Measurements from ENCODE around the gene IFNGR1.
"Not testable (repeated sequence)": the region's sequence is repeated elsewhere in the genome, so short reads cannot be mapped to it uniquely, and the experiment has no call there.

IFNGR1 gene

GRCh38 chr6:137216875-137217553 is 2.2 kb downstream of the IFNGR1 start:
- DNase-seq (ENCODE audit: insufficient read length, low spot score) (no peak), FAIRE-seq (peak; percentile 79)
- TF ChIP-seq POLR2AphosphoS5 (IDR thresholded peaks at IDR 0.05; ENCODE audit: low read depth, low read length) (no peak), PAX5 (IDR thresholded peaks at IDR 0.05; ENCODE audit: insufficient read depth, low read length, severe bottlenecking) (no peak), SPI1 (IDR thresholded peaks at IDR 0.05; ENCODE audit: low read depth, low read length) (no peak), POU2F2 (IDR thresholded peaks at IDR 0.05; ENCODE audit: low read depth, low read length) (no peak), POLR2A (IDR thresholded peaks at IDR 0.05; ENCODE audit: low read depth, low read length) (0 out of 2 replicates have a peak, but pooled peaks have one; percentile 12), TAF1 (IDR thresholded peaks at IDR 0.05; ENCODE audit: low read depth, low read length) (no peak; the same call in 1 of the 2 replicates)

DNA sequence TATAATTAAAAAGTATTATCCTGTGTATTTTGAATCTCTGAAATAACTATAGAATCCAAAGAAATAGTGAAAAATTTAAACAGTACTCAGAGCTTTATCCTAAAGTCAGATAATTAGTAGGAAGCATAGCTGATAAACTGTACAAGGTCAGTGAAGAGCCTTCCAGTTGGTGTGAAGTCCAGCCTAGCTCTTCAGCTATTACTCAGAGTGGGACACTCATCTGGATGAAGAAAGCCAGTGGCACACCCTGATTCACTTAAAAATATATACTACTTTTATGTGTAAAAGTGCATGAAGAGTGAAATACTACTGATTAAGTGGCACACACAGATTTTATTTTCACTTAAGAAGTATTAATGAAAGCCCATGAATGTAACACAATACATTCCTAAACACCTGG is 3.1 kb downstream of the IFNGR1 start:
- FAIRE-seq, result no peak
- no peak for TF ChIP-seq POLR2A (IDR thresholded peaks at IDR 0.05; ENCODE audit: low read depth, low read length)
- TF ChIP-seq PAX5 (IDR thresholded peaks at IDR 0.05; ENCODE audit: insufficient read depth, low read length, severe bottlenecking), result no peak
- no peak for DNase-seq (ENCODE audit: insufficient read length, low spot score)

- not testable (repeated sequence) for DNase-seq (ENCODE audit: insufficient read length, low spot score); FAIRE-seq
- 0 out of 2 replicates have a peak, but pooled peaks have one; percentile 16 for TF ChIP-seq POLR2A (IDR thresholded peaks at IDR 0.05; ENCODE audit: low read depth, low read length)
- TF ChIP-seq TAF1 (IDR thresholded peaks at IDR 0.05; ENCODE audit: low read depth, low read length), result 0 out of 2 replicates have a peak, but pooled peaks have one; percentile 12
- TF ChIP-seq POU2F2 (IDR thresholded peaks at IDR 0.05; ENCODE audit: low read depth, low read length), result 0 out of 2 replicates have a peak, but pooled peaks have one; percentile 25
Observed at GRCh38 chr6:137215630-137216029, 3.6 kb downstream of the IFNGR1 start.

DNA sequence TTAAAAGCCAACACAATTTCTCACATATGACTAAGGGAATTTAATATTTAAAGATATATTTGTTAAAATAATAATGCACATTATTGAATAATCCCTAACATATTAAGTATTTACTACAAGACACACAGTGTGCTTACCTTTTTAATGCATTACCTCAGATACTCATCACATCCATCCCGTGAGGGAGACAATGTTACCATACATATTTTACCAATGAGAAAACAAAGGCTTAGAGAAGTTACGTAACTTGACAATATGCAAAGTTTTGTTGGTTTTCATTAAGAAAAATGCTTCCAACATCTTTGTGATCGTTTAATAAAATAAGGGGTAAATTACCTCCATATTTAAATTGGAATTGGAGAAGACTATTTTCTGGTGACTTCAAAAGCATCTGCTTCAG is 4.3 kb downstream of the IFNGR1 start:
- no peak for FAIRE-seq

GRCh38 chr6:137213813-137214212 is 5.4 kb downstream of the IFNGR1 start:
- FAIRE-seq, result peak; percentile 51
- no peak for TF ChIP-seq TAF1 (IDR thresholded peaks at IDR 0.05; ENCODE audit: low read depth, low read length)
- no peak for TF ChIP-seq PAX5 (IDR thresholded peaks at IDR 0.05; ENCODE audit: insufficient read depth, low read length, severe bottlenecking)
- peak; percentile 57 for TF ChIP-seq POLR2AphosphoS5 (IDR thresholded peaks at IDR 0.05; ENCODE audit: low read depth, low read length)
- TF ChIP-seq POU2F2 (IDR thresholded peaks at IDR 0.05; ENCODE audit: low read depth, low read length), result 0 out of 2 replicates have a peak, but pooled peaks have one; percentile 29
- peak; percentile 53; the same call in 1 of the 2 replicates for TF ChIP-seq POLR2A (IDR thresholded peaks at IDR 0.05; ENCODE audit: low read depth, low read length)
- TF ChIP-seq SPI1 (IDR thresholded peaks at IDR 0.05; ENCODE audit: low read depth, low read length), result 0 out of 2 replicates have a peak, but pooled peaks have one; percentile 9
- no peak for DNase-seq (ENCODE audit: insufficient read length, low spot score)

More for the DNA sequence above, 4.3 kb downstream of the IFNGR1 start:
- no peak for DNase-seq (ENCODE audit: insufficient read length, low spot score)
- TF ChIP-seq POU2F2 (IDR thresholded peaks at IDR 0.05; ENCODE audit: low read depth, low read length) (no peak), PAX5 (IDR thresholded peaks at IDR 0.05; ENCODE audit: insufficient read depth, low read length, severe bottlenecking) (no peak), SPI1 (IDR thresholded peaks at IDR 0.05; ENCODE audit: low read depth, low read length) (no peak), POLR2AphosphoS5 (IDR thresholded peaks at IDR 0.05; ENCODE audit: low read depth, low read length) (no peak), POLR2A (IDR thresholded peaks at IDR 0.05; ENCODE audit: low read depth, low read length) (no peak), TAF1 (IDR thresholded peaks at IDR 0.05; ENCODE audit: low read depth, low read length) (no peak)

DNA sequence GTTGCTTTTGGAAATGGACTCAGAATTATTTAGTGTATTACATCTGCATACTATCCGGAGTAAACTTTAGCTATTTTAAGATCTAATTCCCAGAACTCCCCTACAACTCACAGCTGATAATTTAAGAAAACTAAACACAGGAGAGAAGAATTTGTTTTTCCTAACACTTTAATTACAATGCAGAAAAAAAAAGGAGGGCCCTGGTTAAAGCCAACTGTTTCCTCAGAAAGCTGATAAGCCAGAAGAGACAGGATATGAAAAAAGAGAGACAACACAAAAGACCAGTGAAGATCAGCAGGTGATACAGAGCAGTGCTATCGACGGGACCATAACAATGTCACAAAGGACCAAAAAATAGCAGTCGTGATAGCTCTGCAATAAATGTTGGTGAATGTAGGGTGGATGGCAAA is 5.8 kb downstream of the IFNGR1 start:
- no peak for DNase-seq (ENCODE audit: insufficient read length, low spot score)
- peak; percentile 35 for FAIRE-seq
- TF ChIP-seq POLR2AphosphoS5 (IDR thresholded peaks at IDR 0.05; ENCODE audit: low read depth, low read length) (no peak), POLR2A (IDR thresholded peaks at IDR 0.05; ENCODE audit: low read depth, low read length) (0 out of 2 replicates have a peak, but pooled peaks have one; percentile 25), SPI1 (IDR thresholded peaks at IDR 0.05; ENCODE audit: low read depth, low read length) (no peak)

DNA sequence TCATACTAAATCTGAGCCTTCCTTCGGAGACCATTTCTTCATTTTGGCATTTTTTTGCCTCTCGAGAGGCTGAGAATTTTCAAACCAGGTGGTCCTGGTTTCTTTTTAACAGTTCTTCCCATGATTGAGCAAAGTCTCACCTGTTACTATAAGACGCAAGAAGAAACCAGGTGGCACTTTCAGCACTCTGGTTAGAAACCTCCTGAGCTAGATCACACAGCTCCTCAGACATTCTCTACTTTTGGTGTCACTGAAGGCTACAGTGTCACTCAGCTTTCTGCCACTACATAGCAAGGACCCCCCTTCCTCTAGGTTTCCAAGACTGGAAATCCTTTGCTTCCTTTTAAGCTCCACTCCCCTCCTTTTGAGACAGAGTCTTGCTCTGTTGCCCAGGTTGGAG is 7.3 kb downstream of the IFNGR1 start:
- DNase-seq (ENCODE audit: insufficient read length, low spot score) (no peak), FAIRE-seq (peak; percentile 16)
- TF ChIP-seq POLR2AphosphoS5 (IDR thresholded peaks at IDR 0.05; ENCODE audit: low read depth, low read length) (no peak), SPI1 (IDR thresholded peaks at IDR 0.05; ENCODE audit: low read depth, low read length) (no peak), PAX5 (IDR thresholded peaks at IDR 0.05; ENCODE audit: insufficient read depth, low read length, severe bottlenecking) (no peak), POU2F2 (IDR thresholded peaks at IDR 0.05; ENCODE audit: low read depth, low read length) (no peak), POLR2A (IDR thresholded peaks at IDR 0.05; ENCODE audit: low read depth, low read length) (no peak), TAF1 (IDR thresholded peaks at IDR 0.05; ENCODE audit: low read depth, low read length) (no peak)

DNA sequence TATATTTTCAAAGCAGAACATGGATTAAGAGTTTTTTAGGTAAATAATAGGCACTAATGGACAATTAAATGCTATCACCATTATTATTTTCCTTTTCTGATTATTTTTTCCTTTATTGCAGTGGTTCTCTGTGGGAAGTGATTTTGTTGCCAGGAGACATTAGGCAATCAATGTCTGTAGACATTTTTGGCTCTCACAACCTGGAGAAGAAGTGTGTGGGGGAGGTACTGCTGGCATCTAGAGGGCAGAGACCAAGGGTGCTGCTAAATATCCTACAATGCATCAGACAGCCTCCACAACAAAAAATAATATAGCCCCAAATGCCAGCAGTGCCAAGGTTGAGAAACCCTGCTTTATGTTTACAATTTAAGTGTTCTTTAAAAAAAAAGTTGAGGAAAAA is 8.3 kb downstream of the IFNGR1 start:
- no peak for FAIRE-seq

GRCh38 chr6:137208279-137208678 is 10.9 kb downstream of the IFNGR1 start:
- FAIRE-seq (no peak), DNase-seq (ENCODE audit: insufficient read length, low spot score) (no peak)
- TF ChIP-seq TAF1 (IDR thresholded peaks at IDR 0.05; ENCODE audit: low read depth, low read length), result no peak
- 0 out of 2 replicates have a peak, but pooled peaks have one; percentile 22 for TF ChIP-seq POLR2AphosphoS5 (IDR thresholded peaks at IDR 0.05; ENCODE audit: low read depth, low read length)
- TF ChIP-seq POLR2A (IDR thresholded peaks at IDR 0.05; ENCODE audit: low read depth, low read length), result no peak; the same call in 1 of the 2 replicates
- no peak for TF ChIP-seq POU2F2 (IDR thresholded peaks at IDR 0.05; ENCODE audit: low read depth, low read length)
- no peak for TF ChIP-seq PAX5 (IDR thresholded peaks at IDR 0.05; ENCODE audit: insufficient read depth, low read length, severe bottlenecking)
- TF ChIP-seq SPI1 (IDR thresholded peaks at IDR 0.05; ENCODE audit: low read depth, low read length), result no peak

More for the DNA sequence above, 8.3 kb downstream of the IFNGR1 start:
- no peak for DNase-seq (ENCODE audit: insufficient read length, low spot score)
- no peak for TF ChIP-seq PAX5 (IDR thresholded peaks at IDR 0.05; ENCODE audit: insufficient read depth, low read length, severe bottlenecking)
- TF ChIP-seq TAF1 (IDR thresholded peaks at IDR 0.05; ENCODE audit: low read depth, low read length), result no peak
- no peak for TF ChIP-seq POLR2A (IDR thresholded peaks at IDR 0.05; ENCODE audit: low read depth, low read length)
- no peak for TF ChIP-seq POLR2AphosphoS5 (IDR thresholded peaks at IDR 0.05; ENCODE audit: low read depth, low read length)
- no peak for TF ChIP-seq POU2F2 (IDR thresholded peaks at IDR 0.05; ENCODE audit: low read depth, low read length)
- no peak for TF ChIP-seq SPI1 (IDR thresholded peaks at IDR 0.05; ENCODE audit: low read depth, low read length)

GRCh38 chr6:137207457-137207856 is 11.7 kb downstream of the IFNGR1 start:
- DNase-seq (ENCODE audit: insufficient read length, low spot score); FAIRE-seq: not testable (repeated sequence)
- 0 out of 2 replicates have a peak, but pooled peaks have one; percentile 28 for TF ChIP-seq POLR2A (IDR thresholded peaks at IDR 0.05; ENCODE audit: low read depth, low read length)

Data from GM12891 (cell line).